ENCODE data around the gene FLT4.
"Not testable (repeated sequence)": the region's sequence is repeated elsewhere in the genome, so short reads cannot be mapped to it uniquely, and the experiment has no call there.

FLT4 gene

DNA sequence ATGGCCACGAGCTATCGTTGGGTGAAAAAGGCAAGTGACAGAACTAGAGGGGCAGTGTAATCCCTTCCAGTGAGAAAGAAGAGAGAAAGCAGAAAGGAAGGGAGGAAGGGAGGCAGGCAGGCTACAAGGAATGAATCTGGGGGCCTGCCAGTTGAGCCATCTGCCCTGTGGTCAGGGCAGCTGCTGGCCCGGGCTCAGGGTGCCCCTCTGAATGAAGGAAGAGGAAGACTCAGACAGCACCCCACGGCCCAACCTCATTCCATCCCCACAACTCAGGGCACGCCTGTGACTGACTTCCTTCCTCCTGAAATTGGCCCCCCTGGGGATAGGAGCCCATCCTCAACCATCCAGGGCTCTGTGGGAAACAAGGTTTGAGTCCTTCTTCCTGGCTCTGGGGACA is 20.3 kb upstream of the FLT4 start:
- no peak for DNase-seq

DNA sequence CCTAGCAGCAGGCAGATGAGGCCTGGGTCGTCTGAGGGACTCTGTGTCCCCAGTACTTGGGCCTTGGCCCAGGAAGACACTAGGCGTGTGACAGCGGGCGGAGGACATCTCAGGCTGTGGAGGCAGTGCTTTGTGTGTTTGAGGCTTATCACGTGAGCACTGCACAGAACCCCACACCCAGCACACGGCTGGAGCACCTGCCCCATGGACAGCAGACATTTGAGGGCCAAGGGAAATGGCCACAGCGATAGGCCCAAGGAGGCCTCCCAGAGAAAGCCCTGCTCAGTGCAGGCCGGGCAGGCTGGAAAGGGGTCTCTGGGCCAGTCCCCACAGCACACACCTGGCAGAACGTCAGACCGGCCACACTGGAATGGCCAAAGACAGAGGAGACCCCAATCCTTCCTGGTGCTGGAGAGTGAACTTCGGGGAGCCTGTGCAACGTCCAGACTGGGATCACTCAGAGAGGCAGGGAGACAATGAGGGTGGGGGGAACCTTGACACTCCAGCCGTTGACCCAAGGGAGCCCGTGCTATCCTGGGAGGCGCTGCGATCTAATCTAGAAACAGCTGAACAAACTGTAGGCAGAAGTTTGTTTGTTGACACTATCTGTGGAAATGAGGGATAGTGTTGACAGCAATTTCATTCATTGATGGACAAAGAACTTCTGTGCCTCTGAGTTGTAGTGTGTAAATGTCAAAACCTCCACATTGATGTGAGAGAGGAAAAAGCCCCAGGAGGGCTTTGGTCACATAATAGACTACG is 19.6 kb upstream of the FLT4 start:
- no peak for DNase-seq

DNA sequence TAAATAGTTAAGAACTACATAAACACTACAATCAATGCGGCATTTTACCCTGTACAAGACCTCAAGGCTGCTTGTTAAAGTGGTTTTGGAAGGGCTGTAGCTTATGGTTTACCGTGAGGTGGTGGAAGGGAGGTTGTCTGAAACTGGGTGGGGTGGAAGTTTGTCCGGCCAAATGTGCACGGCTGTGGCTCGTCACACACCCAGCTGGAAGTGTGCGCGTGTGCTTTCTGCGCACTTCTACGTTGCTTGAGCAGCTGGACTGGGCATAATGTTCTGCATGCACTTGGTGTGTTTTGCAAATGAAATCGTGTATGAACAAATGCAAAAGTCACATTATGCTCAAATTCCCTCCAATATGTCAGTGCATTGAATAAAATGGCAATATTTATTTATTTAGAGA is 17.4 kb upstream of the FLT4 start:
- DNase-seq, result no peak

DNA sequence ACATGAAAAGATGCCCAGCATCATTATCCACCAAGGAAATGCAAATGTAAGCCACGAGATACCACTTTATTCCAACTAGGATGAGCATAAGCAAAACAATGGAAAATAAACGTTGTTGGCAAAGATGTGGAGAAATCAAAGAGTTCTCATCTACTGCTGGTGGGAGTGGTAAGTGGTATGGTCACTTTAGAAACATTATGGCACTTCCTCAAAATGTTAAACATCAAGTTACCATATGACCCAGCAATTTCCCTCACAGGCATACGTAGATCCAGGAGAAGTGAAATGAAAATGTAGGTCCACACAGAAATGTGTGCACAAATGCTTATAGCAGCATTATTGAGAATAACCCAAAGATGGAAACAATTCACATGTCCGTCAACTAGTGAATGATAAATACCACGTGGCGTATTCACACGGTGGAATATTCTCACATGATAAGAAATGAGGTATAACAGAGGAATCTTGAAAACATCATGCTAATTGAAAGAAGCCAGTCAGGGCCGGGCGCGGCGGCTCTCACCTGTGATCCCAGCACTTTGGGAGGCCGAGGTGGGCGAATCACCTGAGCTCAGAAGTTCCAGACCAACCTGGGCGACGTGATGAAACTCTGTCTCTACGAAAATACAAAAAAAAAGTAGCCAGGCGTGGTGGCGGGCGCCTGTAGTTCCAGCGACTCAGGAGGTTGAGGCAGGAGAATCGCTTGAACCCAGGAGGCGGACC is 16.4 kb upstream of the FLT4 start:
- DNase-seq, result no peak

DNA sequence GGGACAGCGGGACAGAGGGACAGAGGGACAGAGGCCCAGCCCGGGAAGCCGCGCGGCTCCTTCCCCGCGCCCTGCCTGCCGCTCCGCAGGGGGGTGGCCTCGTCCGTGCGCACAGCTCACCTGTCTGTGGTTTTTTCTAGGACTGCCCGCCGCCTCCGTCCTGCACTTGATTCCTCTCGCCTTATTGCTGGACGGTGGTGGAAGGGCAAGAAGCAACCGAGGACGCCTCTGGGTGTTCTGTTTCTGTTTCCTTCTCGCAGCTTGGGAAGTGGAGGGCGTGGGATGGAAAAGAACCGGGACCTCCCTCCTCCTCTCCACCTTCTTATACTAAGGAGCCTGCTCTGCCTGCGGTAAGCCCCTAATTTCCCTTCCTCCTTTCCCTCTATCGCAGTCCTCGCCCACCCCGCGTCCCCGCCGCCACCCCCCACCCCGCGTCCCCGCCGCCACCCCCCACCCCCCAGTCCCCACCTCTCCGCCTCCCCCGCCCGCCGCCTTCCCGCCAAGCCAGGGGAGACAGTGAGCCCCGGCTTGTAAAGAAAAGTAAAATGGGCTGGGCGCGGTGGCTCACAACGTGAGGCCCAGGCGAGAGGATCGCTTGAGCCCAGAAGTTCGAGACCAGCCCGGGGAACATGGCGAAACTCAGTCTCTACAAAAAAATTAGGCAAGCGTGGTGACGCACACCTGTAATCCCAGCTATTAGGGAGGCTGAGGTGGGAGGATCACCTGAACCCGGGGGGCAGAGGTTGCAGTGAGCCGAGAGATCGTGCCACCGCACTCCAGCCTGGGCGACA is 9.6 kb upstream of the FLT4 start:
- DNase-seq, result no peak

DNA sequence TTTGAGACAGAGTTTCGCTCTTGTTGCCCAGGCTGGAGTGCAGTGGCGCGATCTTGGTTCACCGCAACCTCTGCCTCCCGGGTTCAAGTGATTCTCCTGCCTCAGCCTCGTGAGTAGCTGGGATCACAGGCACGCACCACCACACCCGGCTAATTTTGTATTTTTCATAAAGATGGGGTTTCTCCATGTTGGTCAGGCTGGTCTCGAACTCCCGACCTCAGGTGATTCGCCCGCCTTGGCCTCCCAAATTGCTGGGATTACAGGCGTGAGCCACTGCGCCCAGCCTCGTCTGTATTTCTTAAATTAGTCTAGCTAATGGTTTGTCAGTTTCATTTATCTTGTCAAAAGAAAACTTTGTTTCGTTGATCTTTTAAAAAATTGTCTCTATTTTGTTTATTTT is 5.8 kb upstream of the FLT4 start:
- DNase-seq, result not testable (repeated sequence)

DNA sequence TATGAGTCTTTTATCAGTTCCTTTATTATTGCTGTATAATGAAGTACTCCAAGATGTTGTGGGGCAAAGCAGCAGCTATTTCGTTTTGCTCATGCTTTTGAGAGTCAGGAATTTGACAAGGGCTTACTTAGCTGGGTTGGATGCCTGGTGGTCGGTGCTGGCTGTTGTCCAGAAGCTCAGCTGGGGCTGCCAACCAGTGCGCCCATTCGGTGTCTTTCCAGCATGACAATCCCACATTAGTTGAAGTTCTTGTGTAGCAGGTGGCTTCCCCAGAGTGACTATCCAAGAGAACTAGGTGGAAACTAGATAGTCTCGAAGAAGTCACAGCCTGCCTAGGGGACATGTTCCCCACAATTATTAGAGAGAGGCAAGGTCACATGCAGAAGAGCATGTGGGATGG is 3.4 kb upstream of the FLT4 start:
- no peak for DNase-seq

DNA sequence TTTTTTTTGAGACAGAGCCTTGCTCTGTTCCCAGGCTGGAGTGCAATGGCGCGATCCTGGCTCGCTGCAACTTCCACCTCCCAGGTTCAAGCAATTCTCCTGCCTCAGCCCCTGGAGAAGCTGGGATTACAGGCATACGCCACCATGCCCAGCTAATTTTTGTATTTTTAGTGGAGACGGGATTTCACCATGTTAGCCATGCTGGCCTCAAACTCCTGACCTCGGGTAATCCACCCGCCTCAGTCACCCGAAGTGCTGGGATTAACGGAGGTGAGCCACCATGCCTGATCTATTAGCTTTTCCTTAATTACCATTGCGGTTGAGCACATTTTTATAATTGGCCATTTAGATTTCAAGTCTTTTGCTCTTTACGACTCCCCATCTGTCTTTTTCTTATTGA is 2.9 kb upstream of the FLT4 start:
- no peak for DNase-seq

DNA sequence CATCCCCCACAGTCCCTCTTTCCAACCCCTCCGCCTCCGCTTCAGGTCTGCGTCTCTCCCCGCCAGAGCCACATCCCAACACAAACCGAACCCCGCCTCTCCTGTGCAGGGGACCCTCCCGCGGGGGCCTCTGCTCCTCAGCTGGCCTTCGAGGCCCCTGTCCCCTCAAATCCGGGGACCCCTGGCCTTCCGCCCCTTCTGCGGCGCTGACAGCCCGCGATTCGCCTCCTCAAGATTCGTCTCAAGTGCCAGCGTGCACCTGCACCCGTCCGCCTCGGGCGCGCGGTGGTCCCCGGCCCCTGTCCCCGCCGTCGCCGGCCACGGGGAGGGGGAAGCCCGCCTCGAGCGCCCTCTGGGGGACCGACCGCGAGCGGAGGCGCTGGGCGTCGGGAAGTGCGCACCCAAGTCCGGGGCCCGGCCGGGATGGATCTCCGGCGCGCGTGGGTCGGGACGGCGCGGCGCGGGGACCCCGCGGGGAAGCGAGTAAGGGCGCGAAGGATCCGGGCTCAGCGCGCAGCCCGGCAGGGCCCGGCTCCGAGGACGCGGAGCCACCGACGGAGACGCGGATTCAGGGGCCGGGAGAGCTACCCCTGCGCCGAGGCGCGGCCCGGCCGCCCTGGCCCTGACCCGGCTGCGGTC is 623 bp downstream of the FLT4 start:
- peak; percentile 1 for DNase-seq

DNA sequence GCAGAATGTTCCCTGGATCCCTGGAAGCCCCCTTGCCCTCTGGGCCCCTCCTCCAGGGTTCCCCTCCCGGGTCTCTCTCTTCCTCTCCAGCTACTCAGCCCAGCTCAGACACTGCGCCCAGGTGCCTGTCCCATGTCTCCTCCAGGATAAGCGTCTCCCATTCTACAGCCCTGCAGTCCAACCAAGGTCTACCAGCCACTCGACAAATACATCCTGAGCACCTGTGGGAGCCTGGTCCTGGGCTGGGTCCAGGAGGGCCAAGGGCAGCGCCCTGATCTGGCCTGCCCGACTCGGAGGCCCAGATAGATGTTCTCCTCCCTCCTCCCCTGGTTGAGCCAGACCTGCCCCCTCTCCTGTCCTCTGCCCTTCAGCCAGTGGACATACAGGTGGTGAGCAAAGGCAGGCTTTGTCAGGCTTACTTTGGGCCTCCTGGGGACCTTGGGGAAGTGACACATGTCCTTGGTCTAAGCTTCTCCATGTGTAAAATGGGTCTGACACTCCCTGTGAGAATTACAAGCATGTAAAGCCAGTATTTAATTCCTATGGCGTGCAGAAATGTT is 1.4 kb downstream of the FLT4 start:
- no peak for DNase-seq

DNA sequence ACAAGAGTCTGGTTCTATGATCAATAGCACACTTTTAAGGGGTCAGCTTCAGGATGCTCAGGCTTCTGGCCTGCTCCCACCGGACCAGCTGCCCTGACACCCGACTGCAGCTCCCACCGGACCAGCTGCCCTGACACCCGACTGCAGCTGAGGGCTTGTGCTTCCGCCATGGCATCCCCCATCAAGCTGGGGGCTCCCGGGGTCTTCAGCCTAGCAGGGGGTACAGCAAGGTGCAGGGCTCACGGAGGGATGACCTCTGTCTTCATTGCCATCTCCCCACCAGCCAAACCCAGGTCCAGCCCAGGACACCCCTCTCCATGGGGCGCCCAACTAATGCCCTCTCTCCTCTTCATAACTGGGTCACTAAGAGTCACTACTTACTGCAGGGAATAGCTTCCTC is 1.9 kb downstream of the FLT4 start:
- DNase-seq, result no peak

DNA sequence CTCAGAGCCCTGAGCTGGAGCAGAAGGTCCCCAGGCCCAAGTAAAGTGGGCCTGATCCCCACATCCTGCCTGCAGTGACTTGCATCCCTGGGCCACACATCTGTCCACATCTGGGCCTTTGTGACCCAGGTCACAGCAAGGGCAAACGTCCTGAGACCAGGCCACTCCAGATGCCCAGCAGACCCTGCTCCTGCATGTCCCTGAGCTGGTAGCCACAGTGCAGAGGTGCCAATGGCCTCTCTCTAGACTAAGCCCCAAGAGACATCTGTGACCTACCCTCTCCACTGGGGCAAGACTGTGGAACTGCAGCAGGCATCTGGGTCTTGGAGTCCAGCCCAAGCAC is 2.5 kb downstream of the FLT4 start:
- no peak for DNase-seq

DNA sequence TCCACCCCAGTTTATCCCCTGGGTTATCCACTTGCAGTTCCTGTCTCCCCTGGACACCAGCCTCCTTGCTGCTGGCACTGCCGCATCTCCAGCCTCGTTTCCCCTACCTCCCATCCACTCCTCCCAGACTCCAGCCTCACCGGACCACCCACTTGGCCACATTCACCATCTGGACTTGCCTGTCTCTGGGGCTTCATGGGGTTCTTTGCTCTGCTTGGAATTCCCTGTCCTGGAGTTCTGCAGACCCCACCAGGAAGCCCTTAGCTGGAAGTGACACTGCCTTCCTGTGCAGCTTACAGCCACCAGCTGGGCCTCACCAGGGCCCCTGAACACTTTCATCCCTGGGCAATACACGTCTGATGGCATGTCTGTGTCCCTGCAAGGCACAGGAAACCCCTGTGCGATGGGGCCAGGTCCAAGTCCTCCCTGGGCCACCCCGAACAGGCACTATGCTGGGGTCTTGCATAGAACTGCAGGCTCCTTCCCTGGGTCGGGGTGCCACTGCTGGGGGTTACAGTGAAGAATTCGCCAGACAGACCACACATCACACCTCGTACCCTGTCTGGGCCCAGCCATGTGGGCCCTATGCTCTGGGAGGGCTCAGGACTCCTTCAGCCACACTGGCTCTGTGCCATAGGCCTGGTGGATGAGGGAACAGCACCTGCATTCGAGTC is 3.0 kb downstream of the FLT4 start:
- no peak for DNase-seq

DNA sequence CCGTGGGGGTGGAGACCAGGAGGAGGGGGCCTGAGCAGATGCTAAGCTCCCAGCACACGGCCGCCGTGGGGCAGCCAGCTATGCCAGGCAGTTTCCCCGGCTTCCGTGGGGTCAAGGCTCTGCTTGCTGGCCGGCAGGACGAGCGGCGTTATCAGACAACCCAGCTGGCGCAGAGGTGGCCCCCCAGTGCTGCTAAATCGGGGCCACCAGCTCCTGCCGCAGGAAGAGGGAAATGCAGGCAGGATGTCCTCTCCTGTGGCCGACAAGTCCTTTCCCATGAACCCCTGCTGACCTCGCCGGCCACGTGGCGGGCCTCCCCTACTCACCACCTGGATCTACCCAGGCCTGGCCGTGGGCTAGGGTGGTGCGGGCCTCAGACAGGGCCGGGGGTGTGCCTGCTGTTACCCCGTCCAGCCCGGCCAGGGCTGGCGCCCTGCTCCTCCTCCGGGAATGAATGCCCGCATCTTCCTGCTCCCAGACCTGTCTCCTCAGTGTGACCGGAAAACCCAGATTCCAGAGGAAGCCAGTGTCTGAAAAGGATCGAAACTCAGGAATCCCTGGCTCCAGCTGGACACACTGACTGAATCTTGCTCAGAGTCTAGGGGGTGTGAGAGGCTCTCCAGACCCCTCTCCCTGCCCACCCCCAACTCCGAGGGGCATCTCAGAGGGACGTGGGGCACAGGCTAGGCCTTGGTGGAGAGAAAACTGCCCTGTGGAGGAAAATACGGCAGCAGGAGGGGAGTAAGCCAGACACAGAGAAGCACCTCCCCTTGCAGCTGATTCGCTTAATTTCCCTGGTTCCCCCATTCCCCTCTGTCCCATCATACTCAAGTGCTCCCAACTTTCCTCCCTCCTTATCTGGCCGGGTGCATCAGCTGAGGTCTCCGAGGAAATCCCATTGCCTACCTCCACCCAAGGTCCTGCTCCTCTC is 3.9 kb downstream of the FLT4 start:
- no peak for DNase-seq

DNA sequence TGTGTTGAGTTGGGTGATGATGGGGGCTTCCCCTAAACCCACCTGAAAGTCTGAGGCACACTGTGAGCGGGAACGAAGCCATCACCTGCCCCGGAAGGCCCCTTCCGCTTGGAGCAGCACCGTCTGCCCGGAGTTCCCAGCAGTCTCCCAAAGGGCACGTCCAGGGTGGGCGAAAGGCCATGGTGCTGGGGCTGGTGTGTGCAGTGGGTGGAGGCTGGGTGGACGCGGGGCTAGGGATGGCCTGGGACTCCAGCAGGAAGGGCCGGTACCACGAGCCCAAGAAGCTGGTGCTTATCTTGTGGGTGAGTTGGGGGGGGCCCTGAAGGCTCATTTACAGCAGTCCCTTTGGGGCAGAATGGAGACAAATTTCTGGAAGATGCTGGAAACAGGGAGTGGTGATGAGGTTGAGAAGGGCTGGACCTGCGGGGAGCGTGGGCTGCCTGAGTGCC is 4.6 kb downstream of the FLT4 start:
- DNase-seq, result no peak

DNA sequence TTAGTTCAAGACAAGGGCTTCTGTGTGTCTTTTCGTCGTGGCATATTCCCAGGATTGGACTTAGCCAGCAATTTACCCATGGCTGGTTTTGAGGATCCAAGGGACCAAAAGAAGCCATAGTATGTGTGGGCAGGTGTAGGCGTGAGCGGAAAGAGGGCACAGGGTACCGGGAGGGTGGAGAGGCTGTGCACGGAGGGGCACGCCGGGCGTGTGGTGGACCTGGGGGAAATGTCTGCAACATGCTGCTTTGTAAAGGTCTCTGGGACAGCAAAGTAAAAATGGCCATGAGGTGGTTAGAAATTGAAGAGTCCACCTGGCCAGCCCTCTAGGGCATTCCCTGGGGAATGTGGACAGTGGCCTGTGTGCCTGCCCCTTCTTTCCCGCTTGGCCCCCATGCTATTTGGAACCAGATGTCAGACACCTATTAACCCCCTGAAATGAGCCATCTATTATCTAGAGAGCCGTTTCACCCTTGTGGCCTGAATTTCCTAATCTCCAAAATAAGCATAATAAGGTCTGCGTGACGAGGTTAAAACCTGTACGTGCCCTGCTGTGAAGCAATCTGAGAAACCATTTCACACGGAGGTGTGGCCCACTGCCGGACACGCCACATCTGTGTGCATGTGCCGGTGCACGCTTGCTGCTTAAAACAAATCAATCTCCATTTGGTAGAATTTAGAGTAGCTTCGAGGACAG is 5.1 kb downstream of the FLT4 start:
- DNase-seq, result no peak

DNA sequence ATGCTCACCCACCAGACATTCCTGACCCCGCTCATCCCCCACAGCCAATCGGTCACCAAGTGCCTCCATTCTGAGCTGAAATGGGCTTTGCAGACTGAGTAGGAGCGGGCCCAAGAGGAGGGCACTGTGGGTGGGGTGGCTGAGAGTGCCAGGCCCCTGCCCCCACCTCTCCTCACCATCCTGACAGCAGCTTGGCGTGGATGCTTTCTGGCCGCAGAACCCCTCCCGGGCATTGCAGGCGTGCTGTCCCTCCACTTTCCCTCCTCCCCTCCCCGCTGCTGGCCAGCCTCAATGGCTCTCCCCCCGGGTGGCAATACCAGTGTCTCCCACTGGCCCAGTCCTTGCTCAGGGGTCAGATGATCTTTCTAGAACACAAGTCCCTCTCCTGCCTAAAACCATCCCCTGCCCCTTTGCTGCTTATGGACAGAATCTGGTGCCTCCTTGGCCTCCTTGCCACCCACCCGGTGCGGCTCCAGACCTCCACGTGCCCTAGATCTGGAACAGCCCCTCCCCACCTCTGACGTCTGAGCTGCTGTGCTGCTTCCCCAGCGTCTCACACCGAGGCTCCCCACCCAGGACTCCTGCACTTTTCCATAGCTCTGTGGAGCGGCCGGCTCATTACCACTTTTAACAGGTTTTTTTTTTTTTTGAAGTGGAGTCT is 6.1 kb downstream of the FLT4 start:
- no peak for DNase-seq

DNA sequence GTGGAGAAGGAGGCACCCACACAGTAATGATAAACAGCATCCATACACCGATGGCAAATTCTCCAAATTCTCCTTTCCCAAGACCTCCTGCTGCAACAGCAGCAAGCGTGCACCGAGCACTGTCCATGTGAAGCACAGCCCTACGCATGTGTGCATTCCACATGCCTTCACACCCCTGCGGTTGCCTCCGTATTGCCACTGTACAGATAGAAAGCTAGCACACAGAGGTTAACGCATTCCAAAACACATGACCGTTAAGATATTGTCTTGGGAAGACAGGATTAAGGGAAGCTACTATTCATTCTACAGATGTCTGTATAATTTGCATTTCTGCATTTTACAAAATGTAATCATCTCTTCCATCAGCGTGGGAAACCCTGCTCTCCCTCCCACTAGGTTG is 6.6 kb downstream of the FLT4 start:
- no peak for DNase-seq

DNA sequence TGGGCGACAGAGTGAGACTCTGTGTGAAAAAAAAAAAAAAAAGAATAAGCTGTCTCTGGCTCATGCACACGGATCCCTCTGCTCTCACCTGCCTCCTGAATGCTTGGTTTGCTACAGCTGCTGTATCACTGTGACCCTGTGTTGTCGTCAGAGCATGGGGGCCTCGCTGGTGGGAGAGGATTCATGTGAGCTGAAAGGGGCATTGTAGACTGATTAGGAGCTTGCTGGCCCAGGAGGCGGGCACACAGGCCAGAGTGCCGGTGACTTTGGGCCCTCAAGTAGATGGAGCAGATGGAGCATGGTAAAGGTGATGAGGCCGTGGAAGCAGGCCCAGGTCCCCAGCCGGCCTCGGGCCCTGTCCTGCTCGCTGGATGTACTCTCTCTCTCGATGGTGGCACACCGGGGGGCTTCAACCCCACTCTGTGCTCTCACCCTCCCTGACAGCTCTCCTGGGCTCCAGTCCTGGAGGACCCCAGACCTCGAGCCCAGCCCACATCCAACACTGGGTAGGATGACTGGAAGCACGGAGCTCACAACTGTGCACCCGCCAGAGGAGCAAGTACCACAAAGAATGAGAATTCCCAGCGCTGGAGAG is 7.1 kb downstream of the FLT4 start:
- no peak for DNase-seq

DNA sequence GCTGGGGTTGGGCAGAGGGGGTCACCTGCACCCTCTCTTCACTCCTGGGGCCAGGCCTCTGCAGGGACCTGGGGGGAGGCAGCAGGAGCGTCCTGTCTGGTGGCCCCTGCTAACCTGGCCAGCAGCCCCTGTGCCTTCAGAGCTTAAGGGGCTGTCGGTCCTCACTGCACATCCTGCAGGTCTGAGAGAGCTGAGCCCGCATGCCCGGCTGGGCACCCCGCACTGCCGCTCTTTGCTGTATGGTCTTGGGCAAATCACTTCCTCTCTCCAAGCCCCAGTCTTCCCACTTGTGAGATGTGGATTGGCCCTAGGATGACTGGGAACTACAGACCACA is 7.9 kb downstream of the FLT4 start:
- DNase-seq, result no peak

Measured in NCI-H2171 (cell line).